Mesendoderm (in vitro differentiated cells): Measurements from ENCODE around the gene ANXA6.

Experiments used
- DNase-seq: peaks from one replicate; pipeline ENCODE4 v3.0.0; 2013
- H2AK5ac ChIP-seq: 2 replicates; pipeline ENCODE4 v1.6.1; 2013; ENCODE audit warnings: low read length, inconsistent platforms
- H2BK120ac ChIP-seq: 2 replicates; pipeline ENCODE4 v1.6.1; 2013; ENCODE audit warnings: low read depth, mild to moderate bottlenecking, low read length, moderate library complexity, mixed read lengths
- H2BK15ac ChIP-seq: replicated peaks from 2 replicates; pipeline ENCODE4 v1.6.1; 2013; ENCODE audit warnings: low read depth, mild to moderate bottlenecking, moderate library complexity
- H2BK5ac ChIP-seq: 2 replicates; pipeline ENCODE4 v1.6.1; 2013; ENCODE audit warnings: low read length, inconsistent platforms
- H3K18ac ChIP-seq: 2 replicates; pipeline ENCODE4 v1.6.1; 2013; ENCODE audit warnings: mild to moderate bottlenecking, low read length, mixed read lengths
- H3K23ac ChIP-seq: one replicate; pipeline ENCODE4 v1.6.1; 2013; ENCODE audit warnings: low read length
- H3K27ac ChIP-seq: 2 replicates; pipeline ENCODE4 v1.5.1; 2013; ENCODE audit warnings: low read depth, mild to moderate bottlenecking, inconsistent platforms, low read length, moderate library complexity
- H3K27me3 ChIP-seq: 2 replicates; pipeline ENCODE4 v1.6.1; 2013; ENCODE audit warnings: low read length, control low read depth, mild to moderate bottlenecking, inconsistent platforms; ENCODE audit not compliant: insufficient read depth, poor library complexity
- H3K36me3 ChIP-seq: 2 replicates; pipeline ENCODE4 v1.6.1; 2013; ENCODE audit warnings: low read length, inconsistent platforms; ENCODE audit not compliant: control insufficient read depth, insufficient read depth
- H3K4ac ChIP-seq: one replicate; pipeline ENCODE4 v1.6.1; 2013; ENCODE audit warnings: low read depth, mild to moderate bottlenecking, low read length, moderate library complexity
- H3K4me1 ChIP-seq: 2 replicates; pipeline ENCODE4 v1.6.1; 2013; ENCODE audit warnings: low read depth, low read length, inconsistent platforms; ENCODE audit not compliant: control insufficient read depth
- H3K4me2 ChIP-seq: 2 replicates; pipeline ENCODE4 v1.6.1; 2013; ENCODE audit warnings: low read length
- H3K4me3 ChIP-seq: 2 replicates; pipeline ENCODE4 v1.5.1; 2013; ENCODE audit warnings: mild to moderate bottlenecking, low read length
- H3K56ac ChIP-seq: one replicate; pipeline ENCODE4 v1.6.1; 2013; ENCODE audit warnings: low read length
- H3K79me1 ChIP-seq: 2 replicates; pipeline ENCODE4 v1.6.1; 2013; ENCODE audit warnings: low read length, inconsistent platforms
- H3K79me2 ChIP-seq: 2 replicates; pipeline ENCODE4 v1.6.1; 2013; ENCODE audit warnings: mild to moderate bottlenecking, low read length; ENCODE audit not compliant: control insufficient read depth, insufficient read depth
- H3K9ac ChIP-seq: 2 replicates; pipeline ENCODE4 v1.6.1; 2013; ENCODE audit warnings: low read length, inconsistent platforms
- H4K5ac ChIP-seq: one replicate; pipeline ENCODE4 v1.6.1; 2013; ENCODE audit warnings: low read length
- H4K8ac ChIP-seq: one replicate; pipeline ENCODE4 v1.6.1; 2013; ENCODE audit warnings: low read depth, mild to moderate bottlenecking, control low read depth, low read length, moderate library complexity
- WGBS: extraction: QIAGEN DNeasy Blood & Tissue Kit; methylation state at CpG from one replicate; pipeline ENCODE4 v1.1.7; 2013; ENCODE audit warnings: low lambda C conversion rate, missing lambda C conversion rate; ENCODE audit not compliant: insufficient coverage; ENCODE audit errors: extremely low coverage; 5-methylcytosine and 5-hydroxymethylcytosine counted together

Gene ANXA6

DNA sequence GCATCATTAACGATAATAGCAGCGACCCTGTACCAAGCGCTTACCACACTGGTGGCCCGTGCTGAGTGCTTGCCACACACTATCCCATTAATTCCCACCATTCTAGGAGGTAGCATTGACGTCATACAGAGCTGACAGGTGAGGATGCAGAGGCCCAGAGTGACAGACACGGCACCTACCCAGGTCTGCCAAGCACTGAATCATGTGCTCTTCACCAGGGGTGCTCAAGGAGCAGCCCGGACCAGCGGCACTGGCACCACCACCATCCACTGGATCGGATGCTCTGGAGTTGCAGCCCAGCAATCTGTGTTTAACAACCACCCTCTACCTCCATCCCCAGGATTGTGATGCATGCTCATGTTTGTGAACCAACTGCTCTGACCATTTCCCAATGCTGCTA is 80.2 kb downstream of the ANXA6 start:
- no peak for DNase-seq
- H3K27ac ChIP-seq, result no peak overlapping the region
- H2BK15ac ChIP-seq, result no peak overlapping the region
- H3K4ac ChIP-seq, result no peak overlapping the region
- peaks cover 3% of the 10 kb centered on the region for H3K4me1 ChIP-seq
- no peak overlapping the region for H3K18ac ChIP-seq
- H3K27me3 ChIP-seq, result no peaks in the 10 kb centered on the region
- no peak overlapping the region for H3K9ac ChIP-seq
- H3K56ac ChIP-seq, result no peak overlapping the region
- no peaks in the 10 kb centered on the region for H3K79me2 ChIP-seq
- H2AK5ac ChIP-seq, result no peak overlapping the region
- peaks cover 7% of the 10 kb centered on the region for H3K79me1 ChIP-seq
- H2BK120ac ChIP-seq, result no peak overlapping the region
- no peak overlapping the region for H3K23ac ChIP-seq
- no peak overlapping the region for H2BK5ac ChIP-seq
- H3K4me2 ChIP-seq, result no peak overlapping the region
- no peak overlapping the region for H4K5ac ChIP-seq
- WGBS, result no CpG with 5 or more reads among the region's 9 CpGs
- no peak overlapping the region for H4K8ac ChIP-seq
- no peak overlapping the region for H3K4me3 ChIP-seq
- no peaks in the 10 kb centered on the region for H3K36me3 ChIP-seq

DNA sequence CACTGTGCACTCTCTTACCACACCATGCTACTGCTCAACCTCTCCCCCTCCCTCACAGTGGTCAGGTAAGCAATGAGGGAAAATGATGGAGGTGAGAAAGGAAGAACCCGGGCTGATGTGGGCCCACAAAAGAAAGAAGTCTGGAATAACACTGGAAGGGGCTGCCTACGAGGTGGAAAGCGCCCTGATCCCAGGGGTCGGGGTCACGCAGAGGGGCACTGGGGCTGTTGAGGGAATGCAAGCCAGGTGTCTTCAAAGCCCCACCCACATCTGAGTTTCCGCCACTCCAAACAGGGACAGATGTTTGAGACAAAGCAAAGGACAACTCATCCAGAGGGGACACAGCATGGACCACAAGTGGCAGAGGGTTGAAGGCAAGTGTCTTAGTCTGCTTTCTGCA is 81.0 kb downstream of the ANXA6 start:
- Histone ChIP-seq H4K5ac (no peak overlapping the region), H2BK120ac (no peak overlapping the region), H2BK15ac (no peak overlapping the region), H3K27ac (no peak overlapping the region), H3K79me1 (peaks cover 9% of the 10 kb centered on the region), H2AK5ac (no peak overlapping the region), H3K36me3 (no peaks in the 10 kb centered on the region), H3K4me3 (no peak overlapping the region), H3K23ac (no peak overlapping the region), H3K9ac (no peak overlapping the region), H3K4me2 (no peak overlapping the region), H3K56ac (no peak overlapping the region), H3K79me2 (no peaks in the 10 kb centered on the region), H3K27me3 (no peaks in the 10 kb centered on the region), H3K4ac (no peak overlapping the region), H4K8ac (no peak overlapping the region), H3K18ac (no peak overlapping the region), H2BK5ac (no peak overlapping the region), H3K4me1 (peaks cover 3% of the 10 kb centered on the region)
- DNase-seq, result no peak
- no CpG with 5 or more reads among the region's 6 CpGs for WGBS

DNA sequence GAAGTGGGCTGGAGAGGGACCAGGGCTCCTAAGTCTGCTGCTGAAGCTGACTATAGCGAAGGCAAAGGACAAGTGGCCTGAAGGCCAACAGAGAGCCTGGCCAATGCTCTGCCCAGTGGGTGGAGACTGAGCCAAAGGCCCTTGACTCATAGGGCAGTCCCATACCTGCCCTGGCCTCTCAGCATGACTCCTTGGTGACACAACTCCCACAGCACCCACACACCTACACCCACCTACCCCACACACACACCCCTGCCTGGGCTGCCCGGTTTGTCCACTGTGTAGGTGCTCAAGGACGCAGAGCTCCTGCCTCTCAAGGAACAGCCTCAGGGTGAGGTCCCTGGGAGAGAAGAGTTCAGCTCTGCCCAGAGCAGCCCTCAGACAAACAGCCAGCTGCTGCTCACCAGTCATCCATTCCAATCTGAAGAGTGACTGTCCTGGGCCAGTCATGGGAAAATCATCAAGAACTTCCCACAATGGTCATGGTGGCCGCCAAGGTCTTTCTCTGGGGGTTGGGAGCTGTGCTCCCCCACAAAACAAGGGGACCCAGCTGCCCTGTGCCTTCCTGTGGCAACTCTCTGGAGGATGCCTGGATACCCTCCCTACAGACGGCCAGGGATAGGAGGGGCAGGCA is 81.8 kb downstream of the ANXA6 start:
- no CpG with 5 or more reads among the region's 5 CpGs for WGBS
- no peaks in the 10 kb centered on the region for H3K36me3 ChIP-seq

DNA sequence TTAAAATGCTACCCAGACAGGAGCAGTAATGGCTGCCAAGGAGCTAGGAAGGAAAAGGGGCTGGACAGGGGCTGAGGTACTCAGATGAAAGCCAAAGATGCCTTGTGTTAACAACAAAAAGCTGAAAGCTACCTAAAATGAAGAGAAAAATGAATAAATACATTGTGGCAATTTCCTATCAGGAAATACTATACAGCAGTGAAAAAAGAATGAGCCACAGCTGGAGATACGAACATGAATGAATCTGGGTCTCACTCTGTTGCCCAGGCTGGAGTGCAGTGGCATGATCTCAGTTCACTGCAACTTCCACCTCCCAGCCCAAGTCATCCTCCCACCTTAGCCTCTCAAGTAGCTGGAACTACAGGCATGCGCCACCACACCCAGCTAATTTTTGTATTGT is 83.0 kb downstream of the ANXA6 start:
- H3K4me3 ChIP-seq, result no peak overlapping the region
- WGBS, result no CpG with 5 or more reads among the region's 2 CpGs
- no peak overlapping the region for H2BK15ac ChIP-seq
- H3K56ac ChIP-seq, result no peak overlapping the region
- H3K23ac ChIP-seq, result no peak overlapping the region
- no peak overlapping the region for H3K18ac ChIP-seq
- DNase-seq, result no peak
- H4K5ac ChIP-seq, result no peak overlapping the region
- H3K4me2 ChIP-seq, result no peak overlapping the region
- no peaks in the 10 kb centered on the region for H3K4me1 ChIP-seq
- H3K27ac ChIP-seq, result no peak overlapping the region
- peaks cover 6% of the 10 kb centered on the region for H3K79me1 ChIP-seq
- H3K36me3 ChIP-seq, result no peaks in the 10 kb centered on the region
- H2BK5ac ChIP-seq, result no peak overlapping the region
- H3K4ac ChIP-seq, result no peak overlapping the region
- no peaks in the 10 kb centered on the region for H3K79me2 ChIP-seq
- H2AK5ac ChIP-seq, result no peak overlapping the region
- H4K8ac ChIP-seq, result no peak overlapping the region
- no peak overlapping the region for H2BK120ac ChIP-seq
- H3K9ac ChIP-seq, result no peak overlapping the region
- no peaks in the 10 kb centered on the region for H3K27me3 ChIP-seq

More for the DNA sequence above, 81.8 kb downstream of the ANXA6 start:
- Histone ChIP-seq H3K27ac (no peak overlapping the region), H3K56ac (no peak overlapping the region), H3K18ac (no peak overlapping the region), H2BK5ac (no peak overlapping the region), H3K79me2 (no peaks in the 10 kb centered on the region), H4K8ac (no peak overlapping the region), H3K9ac (no peak overlapping the region), H2BK120ac (no peak overlapping the region), H3K79me1 (peaks cover 9% of the 10 kb centered on the region), H2BK15ac (no peak overlapping the region), H3K4me2 (no peak overlapping the region), H3K23ac (no peak overlapping the region), H3K4me3 (no peak overlapping the region), H2AK5ac (no peak overlapping the region), H3K4me1 (peaks cover 3% of the 10 kb centered on the region), H3K4ac (no peak overlapping the region), H3K27me3 (no peaks in the 10 kb centered on the region), H4K5ac (no peak overlapping the region)
- DNase-seq, result no peak

DNA sequence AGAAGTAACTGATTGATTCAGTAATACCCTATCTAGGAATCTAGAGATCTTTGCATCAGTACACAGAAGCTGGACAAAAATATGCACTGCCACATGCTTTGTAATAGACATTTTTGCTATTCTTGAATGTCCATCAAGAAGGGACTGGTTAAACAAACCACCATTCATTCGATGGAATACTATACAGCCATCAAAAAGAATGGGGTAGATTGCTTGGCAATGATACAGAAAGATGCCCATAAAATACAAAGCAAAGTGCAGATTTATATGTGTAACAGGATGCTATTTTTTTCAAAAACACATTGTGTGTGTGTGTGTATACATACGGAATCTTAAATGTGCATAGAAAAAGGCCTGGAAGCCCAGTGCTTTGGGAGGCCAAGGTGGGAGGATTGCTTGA is 84.3 kb downstream of the ANXA6 start:
- no peaks in the 10 kb centered on the region for H3K27me3 ChIP-seq
- H3K27ac ChIP-seq, result no peak overlapping the region
- no peak overlapping the region for H2BK5ac ChIP-seq
- no peak overlapping the region for H3K18ac ChIP-seq
- H2AK5ac ChIP-seq, result no peak overlapping the region
- no peak overlapping the region for H3K4me2 ChIP-seq
- no peak for DNase-seq
- H3K9ac ChIP-seq, result no peak overlapping the region
- H3K4ac ChIP-seq, result no peak overlapping the region
- no peaks in the 10 kb centered on the region for H3K4me1 ChIP-seq
- no peak overlapping the region for H4K8ac ChIP-seq
- no peak overlapping the region for H2BK120ac ChIP-seq
- no peak overlapping the region for H3K56ac ChIP-seq
- H3K79me1 ChIP-seq, result peaks cover 7% of the 10 kb centered on the region
- H3K79me2 ChIP-seq, result no peaks in the 10 kb centered on the region
- H3K23ac ChIP-seq, result no peak overlapping the region
- H3K36me3 ChIP-seq, result no peaks in the 10 kb centered on the region
- no peak overlapping the region for H2BK15ac ChIP-seq
- no peak overlapping the region for H3K4me3 ChIP-seq
- no CpG with 5 or more reads among the region's 2 CpGs for WGBS
- H4K5ac ChIP-seq, result no peak overlapping the region

DNA sequence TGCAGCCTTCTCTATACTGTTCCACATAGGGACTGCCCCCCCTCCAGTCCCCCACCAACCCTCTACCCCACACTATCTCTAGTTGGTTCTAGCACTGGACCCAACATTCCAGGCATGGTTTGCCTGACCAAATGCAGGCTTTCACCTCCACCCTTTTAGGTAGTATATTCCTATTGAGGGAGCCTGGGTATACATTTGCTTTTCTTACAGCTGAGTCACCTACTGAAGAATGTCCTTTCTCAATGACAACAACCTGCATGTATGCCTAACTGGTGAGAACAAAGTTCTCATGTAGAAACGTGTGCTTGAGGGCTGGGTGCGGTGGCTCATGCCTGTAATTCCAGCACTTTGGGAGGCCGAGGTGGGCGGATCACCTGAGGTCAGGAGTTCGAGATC is 85.0 kb downstream of the ANXA6 start:
- Histone ChIP-seq H3K18ac (no peak overlapping the region), H2AK5ac (no peak overlapping the region), H3K27ac (no peak overlapping the region), H3K56ac (no peak overlapping the region), H3K4me2 (no peak overlapping the region), H3K9ac (no peak overlapping the region), H2BK5ac (no peak overlapping the region), H3K4ac (no peak overlapping the region), H3K27me3 (no peaks in the 10 kb centered on the region), H3K36me3 (no peaks in the 10 kb centered on the region), H3K4me3 (no peak overlapping the region), H4K8ac (no peak overlapping the region), H2BK120ac (no peak overlapping the region), H3K23ac (no peak overlapping the region), H3K79me2 (no peaks in the 10 kb centered on the region), H2BK15ac (no peak overlapping the region), H4K5ac (no peak overlapping the region), H3K79me1 (peaks cover 8% of the 10 kb centered on the region), H3K4me1 (no peaks in the 10 kb centered on the region)
- DNase-seq, result peak; percentile 91
- no CpG with 5 or more reads among the region's 5 CpGs for WGBS
